Neuronal stem cell (in vitro differentiated cells): ENCODE results near the gene PTPRM.
A peak's percentile ranks its signal among the peaks of the same experiment; 100 is the strongest.

Experiments
- DNase-seq: peaks from one replicate; pipeline ENCODE4 v3.0.0-alpha.2; 2013; ENCODE audit warnings: low spot score
- H2AFZ ChIP-seq: one replicate; pipeline ENCODE4 v1.6.1; 2013; ENCODE audit warnings: mild to moderate bottlenecking, low read length, inconsistent platforms
- H2AK5ac ChIP-seq: 2 replicates; pipeline ENCODE4 v1.6.1; 2013; ENCODE audit warnings: low read depth, mild to moderate bottlenecking, inconsistent platforms, low read length, moderate library complexity, mixed read lengths
- H2BK120ac ChIP-seq: 2 replicates; pipeline ENCODE4 v1.6.1; 2013; ENCODE audit warnings: low read depth, mild to moderate bottlenecking, inconsistent platforms, low read length, moderate library complexity, mixed read lengths
- H2BK12ac ChIP-seq: one replicate; pipeline ENCODE4 v1.6.1; 2013; ENCODE audit warnings: low read length, inconsistent platforms
- H2BK15ac ChIP-seq: 2 replicates; pipeline ENCODE4 v1.6.1; 2013; ENCODE audit warnings: mild to moderate bottlenecking, low read length, inconsistent platforms, mixed read lengths
- H2BK5ac ChIP-seq: one replicate; pipeline ENCODE4 v1.6.1; 2013; ENCODE audit warnings: inconsistent platforms, mild to moderate bottlenecking, low read length, moderate library complexity
- H3K14ac ChIP-seq: one replicate; pipeline ENCODE4 v1.6.1; 2013; ENCODE audit warnings: low read length, inconsistent platforms
- H3K18ac ChIP-seq: 2 replicates; pipeline ENCODE4 v1.6.1; 2013; ENCODE audit warnings: low read length, inconsistent platforms
- H3K23ac ChIP-seq: 2 replicates; pipeline ENCODE4 v1.6.1; 2013; ENCODE audit warnings: low read depth, mild to moderate bottlenecking, mixed read lengths, low read length, inconsistent platforms; ENCODE audit not compliant: poor library complexity
- H3K27ac ChIP-seq: replicated peaks from 3 replicates; pipeline ENCODE4 v1.5.1; 2013; ENCODE audit warnings: low read length, inconsistent platforms
- H3K27me3 ChIP-seq, 3 experiments: 2 replicates each; pipeline ENCODE4 v1.6.1; 2013; ENCODE audit warnings: low read length in 3 of 3, mild to moderate bottlenecking in 2 of 3, inconsistent platforms in 1 of 3, low read depth in 1 of 3, mixed read lengths in 1 of 3, moderate library complexity in 1 of 3; ENCODE audit not compliant: control insufficient read depth in 3 of 3, insufficient read depth in 3 of 3
- H3K36me3 ChIP-seq, 2 donors: replicated peaks in 1 of 2; 2 replicates each; pipeline ENCODE4 v1.6.1; 2013; ENCODE audit warnings: low read length in 2 of 2; ENCODE audit not compliant: control insufficient read depth in 2 of 2, insufficient read depth in 2 of 2
- H3K4ac ChIP-seq: 2 replicates; pipeline ENCODE4 v1.6.1; 2013; ENCODE audit warnings: inconsistent platforms, mild to moderate bottlenecking, low read length, moderate library complexity
- H3K4me1 ChIP-seq, 2 donors: 1 replicate in 1 of 2; 2 replicates in 1 of 2; pipeline ENCODE4 v1.6.1; 2013; ENCODE audit warnings: low read length in 2 of 2, low read depth in 1 of 2; ENCODE audit not compliant: control insufficient read depth in 2 of 2, insufficient read depth in 1 of 2
- H3K4me2 ChIP-seq: one replicate; pipeline ENCODE4 v1.6.1; 2013; ENCODE audit warnings: mild to moderate bottlenecking, low read length, inconsistent platforms; ENCODE audit not compliant: insufficient read depth, poor library complexity, severe bottlenecking
- H3K4me3 ChIP-seq, 2 donors: 2 replicates each; pipeline ENCODE4 v1.5.1; 2013; ENCODE audit warnings: low read length in 2 of 2, mild to moderate bottlenecking in 2 of 2, inconsistent platforms in 1 of 2, moderate library complexity in 1 of 2
- H3K79me1 ChIP-seq: one replicate; pipeline ENCODE4 v1.6.1; 2013; ENCODE audit warnings: low read depth, mild to moderate bottlenecking, inconsistent platforms, low read length, moderate library complexity
- H3K9ac ChIP-seq: one replicate; pipeline ENCODE4 v1.6.1; 2013; ENCODE audit warnings: mild to moderate bottlenecking, low read depth, low read length, inconsistent platforms; ENCODE audit not compliant: poor library complexity
- H3K9me3 ChIP-seq, 2 donors: replicated peaks in 1 of 2; 2 replicates each; pipeline versions ENCODE3 to v1.6.1; 2013; ENCODE audit warnings: low read length in 2 of 2, mild to moderate bottlenecking in 2 of 2, inconsistent platforms in 1 of 2, low read depth in 1 of 2, mixed read lengths in 1 of 2, moderate library complexity in 1 of 2; ENCODE audit not compliant: control insufficient read depth in 2 of 2, insufficient read depth in 1 of 2
- H4K8ac ChIP-seq: one replicate; pipeline ENCODE4 v1.6.1; 2013; ENCODE audit warnings: low read depth, mild to moderate bottlenecking, inconsistent platforms, low read length, moderate library complexity
- H4K91ac ChIP-seq: one replicate; pipeline ENCODE4 v1.6.1; 2013; ENCODE audit warnings: low read length, low read depth, mild to moderate bottlenecking, inconsistent platforms; ENCODE audit not compliant: poor library complexity
- WGBS, 2 donors: extraction: QIAGEN DNeasy Blood & Tissue Kit; methylation state at CpG; one replicate each; pipeline ENCODE4 v1.1.7; 2013; ENCODE audit warnings: missing lambda C conversion rate in 2 of 2, mixed read lengths in 1 of 2; ENCODE audit not compliant: insufficient read length in 2 of 2, insufficient replicate concordance in 1 of 2; ENCODE audit errors: extremely low coverage in 2 of 2; 5-methylcytosine and 5-hydroxymethylcytosine counted together

PTPRM gene

DNA sequence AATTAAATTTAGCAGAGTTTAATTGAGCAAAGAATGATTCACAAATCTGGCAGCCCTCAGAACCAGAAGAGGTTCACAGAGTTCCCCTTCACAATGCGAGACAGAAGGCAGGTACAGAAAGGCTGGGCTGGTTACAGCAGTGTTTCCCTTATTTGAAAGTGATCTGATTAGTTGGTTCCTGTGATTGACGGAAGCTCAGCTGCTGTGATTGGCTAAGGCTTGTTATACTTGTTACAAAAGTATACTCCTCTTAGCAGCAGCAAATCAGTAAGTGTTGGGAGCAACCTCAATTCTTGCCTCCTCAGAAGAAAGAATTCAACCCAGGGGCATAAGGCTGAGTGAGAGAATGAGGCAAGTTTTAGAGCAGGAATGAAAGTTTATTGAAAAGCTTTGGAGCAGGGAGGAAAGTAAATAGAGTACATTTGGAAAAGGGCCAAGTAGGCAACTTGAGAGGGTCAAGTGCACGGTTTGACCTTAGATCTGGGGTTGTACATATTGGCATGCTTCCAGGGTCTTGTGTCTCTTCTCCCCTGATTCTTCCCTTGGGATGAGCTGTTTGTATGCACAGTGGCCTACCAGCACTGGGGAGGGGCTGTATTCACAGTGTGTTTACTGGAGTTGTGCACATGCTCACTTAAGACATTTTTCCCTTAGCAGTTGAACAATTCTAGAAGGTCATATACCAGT is 610.4 kb downstream of the PTPRM start:
- Histone ChIP-seq H3K4me2 (no peak overlapping the region), H3K27ac (no peak overlapping the region), H4K8ac (no peak overlapping the region), H3K23ac (no peak overlapping the region), H4K91ac (no peak overlapping the region), H2BK120ac (no peak overlapping the region), H2BK5ac (no peak overlapping the region), H2BK12ac (no peak overlapping the region), H3K27me3 (no peaks in the 10 kb centered on the region), H2BK15ac (no peak overlapping the region), H3K4me1 (peaks cover 5 to 19% of the 10 kb centered on the region in 2 donors), H2AK5ac (no peak overlapping the region), H3K14ac (no peak overlapping the region), H3K36me3 (no peaks in the 10 kb centered on the region), H3K18ac (no peak overlapping the region), H3K4ac (no peak overlapping the region), H3K4me3 (no peak overlapping the region), H3K9ac (no peak overlapping the region), H3K9me3 (peaks cover 0 to 4% of the 10 kb centered on the region in 2 donors), H3K79me1 (no peaks in the 10 kb centered on the region), H2AFZ (peak overlapping the region; percentile 9)
- WGBS, 2 donors, result no CpG with 5 or more reads among the region's 3 CpGs
- no peak for DNase-seq

DNA sequence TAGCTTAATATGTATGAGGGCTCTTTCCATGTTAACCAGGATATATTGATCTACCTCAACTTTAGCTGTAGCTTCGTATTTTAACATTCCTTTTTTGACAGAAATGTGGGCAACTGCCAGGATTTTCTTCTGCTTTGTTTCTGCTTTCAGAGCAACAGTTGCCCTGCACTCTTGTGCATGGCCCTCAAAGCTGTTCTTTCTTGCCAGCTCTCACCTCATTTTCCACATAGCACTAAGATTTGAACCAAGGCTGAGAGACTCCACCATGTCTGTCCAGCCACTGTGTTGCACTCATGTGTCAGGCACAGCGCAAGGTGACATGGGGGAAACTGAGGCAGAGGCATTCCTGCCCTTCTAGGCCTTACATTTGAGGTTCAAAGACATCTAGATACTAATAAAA is 619.3 kb downstream of the PTPRM start:
- Histone ChIP-seq H2BK12ac (no peak overlapping the region), H3K9ac (no peak overlapping the region), H2BK15ac (no peak overlapping the region), H3K18ac (no peak overlapping the region), H3K4ac (no peak overlapping the region), H3K9me3 (no peaks in the 10 kb centered on the region), H4K8ac (no peak overlapping the region), H3K79me1 (no peaks in the 10 kb centered on the region), H3K23ac (no peak overlapping the region), H3K4me2 (no peak overlapping the region), H2BK5ac (no peak overlapping the region), H3K27ac (no peak overlapping the region), H3K14ac (no peak overlapping the region), H2BK120ac (no peak overlapping the region), H4K91ac (no peak overlapping the region), H3K36me3 (no peaks in the 10 kb centered on the region), H2AFZ (no peak overlapping the region), H3K27me3 (no peaks in the 10 kb centered on the region), H2AK5ac (no peak overlapping the region), H3K4me3 (no peak overlapping the region), H3K4me1 (peaks cover 0 to 2% of the 10 kb centered on the region in 2 donors)
- no CpG with 5 or more reads among the region's 2 CpGs for WGBS, 2 donors
- DNase-seq, result no peak

- Histone ChIP-seq H3K4me1 (no peaks in the 10 kb centered on the region), H2BK120ac (no peak overlapping the region)
Observed at GRCh38 chr18:8188184-8188583, 621.1 kb downstream of the PTPRM start.

DNA sequence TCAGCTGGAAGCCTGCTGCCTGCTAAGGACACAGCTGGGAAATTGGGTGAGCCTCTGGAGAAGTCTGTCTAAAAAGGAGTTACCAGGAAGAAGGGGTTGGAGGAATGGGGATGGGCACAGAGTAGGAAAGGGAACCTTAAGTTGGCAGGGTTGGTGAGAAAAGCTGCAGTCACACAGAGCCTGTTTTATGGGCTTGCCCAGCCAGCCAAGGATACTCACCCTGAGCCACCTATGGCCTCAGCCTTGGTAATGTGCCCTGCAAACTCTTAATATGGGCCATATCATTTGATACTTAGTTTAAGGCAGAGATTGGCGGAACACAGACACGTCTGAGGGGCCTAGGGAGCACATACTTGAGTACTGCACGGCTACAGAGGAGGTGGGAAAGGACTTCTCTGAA is 623.9 kb downstream of the PTPRM start:
- Histone ChIP-seq H2AK5ac (no peak overlapping the region), H3K9ac (no peak overlapping the region), H3K14ac (no peak overlapping the region), H2BK5ac (no peak overlapping the region), H4K91ac (no peak overlapping the region), H4K8ac (no peak overlapping the region), H3K4me3 (peak overlapping the region in 1 of 2 donors; percentile 42), H3K9me3 (no peaks in the 10 kb centered on the region), H3K18ac (no peak overlapping the region), H3K4ac (no peak overlapping the region), H2BK120ac (no peak overlapping the region), H2AFZ (no peak overlapping the region), H3K27me3 (no peaks in the 10 kb centered on the region), H3K36me3 (no peaks in the 10 kb centered on the region), H2BK15ac (no peak overlapping the region), H2BK12ac (no peak overlapping the region), H3K23ac (no peak overlapping the region), H3K4me1 (peaks cover 0 to 1% of the 10 kb centered on the region in 2 donors), H3K27ac (no peak overlapping the region), H3K4me2 (no peak overlapping the region), H3K79me1 (no peaks in the 10 kb centered on the region)
- WGBS, 2 donors, result no CpG with 5 or more reads among the region's 3 CpGs
- no peak for DNase-seq

More at GRCh38 chr18:8188184-8188583, 621.1 kb downstream of the PTPRM start:
- H3K18ac ChIP-seq, result no peak overlapping the region
- H2BK12ac ChIP-seq, result no peak overlapping the region
- H3K4me3 ChIP-seq, result no peak overlapping the region
- no peak for DNase-seq
- WGBS, 2 donors, result no CpG with 5 or more reads among the region's 7 CpGs
- no peaks in the 10 kb centered on the region for H3K27me3 ChIP-seq
- no peak overlapping the region for H2AFZ ChIP-seq
- H2BK5ac ChIP-seq, result no peak overlapping the region
- H3K36me3 ChIP-seq, result no peaks in the 10 kb centered on the region
- H3K9me3 ChIP-seq, result no peaks in the 10 kb centered on the region
- no peak overlapping the region for H2BK15ac ChIP-seq
- H3K4ac ChIP-seq, result no peak overlapping the region
- no peaks in the 10 kb centered on the region for H3K79me1 ChIP-seq
- H4K8ac ChIP-seq, result no peak overlapping the region
- no peak overlapping the region for H3K27ac ChIP-seq
- no peak overlapping the region for H3K23ac ChIP-seq
- H3K14ac ChIP-seq, result no peak overlapping the region
- no peak overlapping the region for H4K91ac ChIP-seq
- no peak overlapping the region for H3K9ac ChIP-seq
- no peak overlapping the region for H3K4me2 ChIP-seq
- no peak overlapping the region for H2AK5ac ChIP-seq
